Measurements from ENCODE around the gene FERMT2.

The FERMT2 gene

DNA sequence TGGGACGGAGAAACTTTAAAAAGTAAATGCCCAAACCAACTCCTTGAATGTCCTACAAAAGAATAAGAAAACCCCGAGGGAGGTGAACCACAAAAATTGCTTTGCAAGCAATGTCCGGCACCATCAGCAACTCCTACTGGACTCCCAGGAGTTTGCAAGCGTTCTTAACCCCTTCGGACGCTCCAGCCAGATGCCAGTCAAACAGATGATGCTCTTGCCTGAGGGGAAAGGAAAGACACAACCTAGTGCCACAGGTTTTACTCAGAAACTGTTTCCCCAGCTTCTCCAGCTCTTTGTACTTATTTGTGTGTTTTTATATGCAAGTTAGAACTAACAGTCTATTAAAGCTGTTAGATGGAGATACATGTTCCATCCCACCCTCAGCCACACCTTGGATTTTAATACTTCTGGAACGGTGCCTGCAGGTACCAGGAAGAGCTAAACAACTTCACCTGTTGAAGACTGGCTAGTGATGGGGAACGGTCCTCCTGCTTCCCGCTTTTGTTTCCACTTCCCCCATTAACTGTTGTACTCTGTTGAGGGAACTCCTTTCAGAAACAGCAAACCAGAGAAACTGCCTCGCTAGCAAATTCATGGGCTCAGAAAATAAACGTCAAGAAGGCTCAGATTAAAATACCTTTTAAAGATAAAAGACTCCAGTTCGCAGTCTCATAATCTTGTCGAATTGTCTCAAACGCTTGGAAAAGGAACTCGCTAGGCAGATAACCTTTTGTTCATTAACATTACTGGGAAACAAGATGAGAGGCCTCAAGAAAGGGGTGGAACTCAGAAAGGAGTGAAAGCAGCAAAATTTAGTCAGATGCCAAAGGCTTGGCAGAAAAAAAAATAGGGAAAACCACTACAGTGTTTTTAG is 1.1 kb upstream of the FERMT2 start:
- Mint-ChIP-seq H3K27ac (peak overlapping the region; percentile 43), H3K36me3 (ENCODE audit: low read depth) (peaks cover 3% of the 10 kb centered on the region), H3K9me3 (no peaks in the 10 kb centered on the region), H3K4me3 (peak overlapping the region; percentile 47), H3K4me1 (ENCODE audit: low read depth) (peaks cover 21% of the 10 kb centered on the region), H3K27me3 (ENCODE audit: low read depth) (peaks cover 65% of the 10 kb centered on the region)

DNA sequence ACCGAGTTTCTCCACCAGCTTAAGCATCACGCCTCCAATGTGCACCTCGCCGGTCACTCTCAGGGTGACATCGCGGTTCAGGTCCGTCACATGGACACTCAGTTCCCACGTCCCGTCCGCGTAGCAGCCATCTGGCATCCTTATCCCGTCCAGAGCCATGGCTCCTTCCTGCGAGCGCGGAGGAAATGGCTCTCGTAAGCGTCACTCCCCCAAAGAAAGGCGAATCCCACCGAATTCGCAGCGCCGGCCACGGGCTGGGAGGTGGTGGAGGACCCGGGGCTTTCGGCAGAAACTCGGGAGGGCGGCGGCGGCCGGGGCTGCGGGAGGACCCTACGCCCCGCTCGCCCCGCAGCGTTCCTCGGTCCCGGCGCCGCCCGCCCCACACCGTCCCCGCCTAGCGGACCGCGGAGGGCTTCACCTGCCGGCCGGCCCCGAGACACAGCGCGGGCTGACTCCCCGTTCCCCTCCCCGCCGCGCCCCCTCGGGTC is 396 bp downstream of the FERMT2 start:
- Mint-ChIP-seq H3K9me3 (no peaks in the 10 kb centered on the region), H3K27me3 (ENCODE audit: low read depth) (peaks cover 68% of the 10 kb centered on the region), H3K27ac (peak overlapping the region; percentile 28), H3K4me3 (peak overlapping the region; percentile 87), H3K36me3 (ENCODE audit: low read depth) (peaks cover 3% of the 10 kb centered on the region), H3K4me1 (ENCODE audit: low read depth) (peaks cover 21% of the 10 kb centered on the region)

DNA sequence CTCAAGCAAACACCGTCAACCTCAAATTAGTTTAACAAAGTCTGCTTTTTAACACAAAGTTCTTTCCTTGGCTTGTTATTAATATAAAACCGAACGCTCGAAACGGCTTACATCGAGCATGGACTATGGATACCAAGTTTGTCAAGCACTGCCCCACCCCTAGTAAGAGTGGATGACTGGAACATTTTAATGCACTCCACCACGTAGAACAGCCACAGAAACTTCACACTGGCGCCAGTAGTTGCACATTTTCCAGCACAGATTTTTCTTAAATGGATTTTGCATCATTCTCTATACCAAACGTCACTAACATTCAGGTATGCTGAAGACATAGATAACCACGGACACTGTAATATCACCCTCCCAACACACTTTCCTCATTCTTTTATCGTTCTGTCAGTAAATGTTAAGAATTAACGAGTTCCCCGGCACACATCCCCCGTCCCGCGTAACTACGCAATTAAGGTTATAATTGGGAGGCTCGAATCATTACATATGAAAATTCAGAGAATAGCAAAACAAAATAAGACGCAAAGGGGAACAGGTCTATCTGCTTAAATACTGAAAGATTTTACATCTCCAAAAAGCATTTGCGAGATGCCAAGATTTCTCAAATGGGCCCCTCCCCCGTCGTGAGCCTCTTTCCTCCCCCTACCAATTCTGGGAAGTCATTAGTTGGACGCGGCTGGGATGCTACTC is 990 bp downstream of the FERMT2 start:
- peaks cover 69% of the 10 kb centered on the region for H3K27me3 Mint-ChIP-seq (ENCODE audit: low read depth)
- peak overlapping the region; percentile 28 for H3K27ac Mint-ChIP-seq
- H3K4me3 Mint-ChIP-seq = peak overlapping the region; percentile 87

DNA sequence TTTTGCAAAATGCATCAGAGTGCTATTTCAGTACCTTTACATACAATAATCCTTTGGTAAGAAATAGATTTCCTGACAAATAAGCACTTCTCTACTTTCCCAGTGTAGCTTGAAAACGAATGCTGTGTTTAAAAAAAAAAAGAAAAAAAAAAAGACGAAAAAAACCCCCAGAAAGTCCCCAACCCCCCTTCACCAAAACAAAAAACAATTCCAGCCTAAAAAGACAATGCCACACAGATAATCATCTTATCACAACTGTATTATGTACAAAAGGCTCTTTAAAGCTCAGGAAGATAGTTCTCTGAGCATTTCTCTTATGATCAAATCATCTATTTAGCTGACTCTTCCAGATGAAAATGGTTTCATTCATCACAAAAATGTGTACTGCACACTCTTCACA is 1.6 kb downstream of the FERMT2 start:
- peaks cover 67% of the 10 kb centered on the region for H3K27me3 Mint-ChIP-seq (ENCODE audit: low read depth)
- peaks cover 21% of the 10 kb centered on the region for H3K4me1 Mint-ChIP-seq (ENCODE audit: low read depth)
- H3K36me3 Mint-ChIP-seq (ENCODE audit: low read depth) = peaks cover 3% of the 10 kb centered on the region
- H3K27ac Mint-ChIP-seq = no peak overlapping the region
- H3K4me3 Mint-ChIP-seq = peak overlapping the region; percentile 87
- H3K9me3 Mint-ChIP-seq = no peaks in the 10 kb centered on the region

More for the DNA sequence above, 990 bp downstream of the FERMT2 start:
- Mint-ChIP-seq H3K36me3 (ENCODE audit: low read depth) (peaks cover 3% of the 10 kb centered on the region), H3K9me3 (no peaks in the 10 kb centered on the region), H3K4me1 (ENCODE audit: low read depth) (peaks cover 21% of the 10 kb centered on the region)

DNA sequence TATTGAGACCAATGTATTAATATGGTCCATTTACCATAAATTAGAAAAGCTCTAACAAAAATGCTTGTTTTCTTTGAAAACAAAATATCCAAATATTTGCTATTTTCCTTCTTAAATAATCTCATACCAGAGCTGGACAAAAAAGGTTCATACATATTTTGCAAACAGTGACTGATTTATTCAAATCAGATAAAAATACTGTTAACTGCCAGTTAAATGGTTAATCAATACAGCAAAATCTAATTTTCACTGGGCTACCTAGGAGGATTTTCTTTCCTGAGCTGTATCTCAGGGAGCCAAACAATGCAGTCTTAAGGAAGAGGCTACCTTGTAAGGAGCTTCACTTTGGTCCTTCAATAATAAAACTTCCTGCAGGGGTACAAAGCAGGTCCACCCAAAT is 2.0 kb downstream of the FERMT2 start:
- H3K4me3 Mint-ChIP-seq = no peak overlapping the region
- H3K27me3 Mint-ChIP-seq (ENCODE audit: low read depth) = peaks cover 67% of the 10 kb centered on the region
- H3K4me1 Mint-ChIP-seq (ENCODE audit: low read depth) = peaks cover 21% of the 10 kb centered on the region
- peaks cover 3% of the 10 kb centered on the region for H3K36me3 Mint-ChIP-seq (ENCODE audit: low read depth)
- no peak overlapping the region for H3K27ac Mint-ChIP-seq
- H3K9me3 Mint-ChIP-seq = no peaks in the 10 kb centered on the region

DNA sequence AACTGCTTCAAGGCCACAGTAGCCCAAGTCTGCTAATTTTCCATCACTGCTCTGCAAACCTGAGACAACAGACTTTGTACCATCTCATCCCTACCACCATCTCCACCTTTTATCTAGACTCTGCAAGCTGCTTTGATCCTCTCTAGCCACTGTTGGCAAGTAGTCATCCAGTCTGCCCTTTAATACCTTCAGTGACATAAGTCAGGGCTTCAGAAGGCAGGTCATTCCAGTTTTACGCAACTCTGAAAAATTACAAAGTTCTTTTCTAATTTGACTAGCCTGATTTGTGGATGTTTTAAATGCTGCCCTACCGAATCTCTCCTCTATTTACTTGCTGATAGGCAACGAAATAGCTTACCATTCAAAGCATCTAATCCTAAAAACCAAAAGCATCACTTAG is 2.8 kb downstream of the FERMT2 start:
- peaks cover 64% of the 10 kb centered on the region for H3K27me3 Mint-ChIP-seq (ENCODE audit: low read depth)
- peaks cover 3% of the 10 kb centered on the region for H3K36me3 Mint-ChIP-seq (ENCODE audit: low read depth)
- H3K9me3 Mint-ChIP-seq = no peaks in the 10 kb centered on the region
- H3K27ac Mint-ChIP-seq = no peak overlapping the region
- peaks cover 21% of the 10 kb centered on the region for H3K4me1 Mint-ChIP-seq (ENCODE audit: low read depth)
- no peak overlapping the region for H3K4me3 Mint-ChIP-seq

DNA sequence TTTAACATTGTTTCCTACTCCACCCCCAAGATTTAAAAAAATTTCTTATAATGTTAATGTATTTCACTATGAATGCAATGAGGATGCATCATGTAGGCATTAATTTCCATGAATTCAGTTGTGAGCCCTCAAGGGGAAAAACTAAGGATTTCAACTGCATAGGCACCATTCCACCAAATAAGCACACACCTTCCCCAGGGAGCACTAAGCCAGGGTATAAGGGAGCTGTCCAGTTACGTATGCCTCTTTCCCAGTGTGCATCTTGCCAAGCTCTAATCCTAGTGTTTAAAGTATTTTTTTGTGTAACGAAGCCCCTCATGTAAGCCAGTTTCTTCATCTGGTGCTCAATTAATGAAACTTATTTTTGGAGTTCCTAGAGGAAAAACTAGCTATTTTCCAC is 6.6 kb downstream of the FERMT2 start:
- Mint-ChIP-seq H3K27me3 (ENCODE audit: low read depth) (peaks cover 46% of the 10 kb centered on the region), H3K9me3 (no peaks in the 10 kb centered on the region), H3K4me1 (ENCODE audit: low read depth) (peaks cover 1% of the 10 kb centered on the region), H3K27ac (no peak overlapping the region), H3K4me3 (no peak overlapping the region), H3K36me3 (ENCODE audit: low read depth) (no peaks in the 10 kb centered on the region)

DNA sequence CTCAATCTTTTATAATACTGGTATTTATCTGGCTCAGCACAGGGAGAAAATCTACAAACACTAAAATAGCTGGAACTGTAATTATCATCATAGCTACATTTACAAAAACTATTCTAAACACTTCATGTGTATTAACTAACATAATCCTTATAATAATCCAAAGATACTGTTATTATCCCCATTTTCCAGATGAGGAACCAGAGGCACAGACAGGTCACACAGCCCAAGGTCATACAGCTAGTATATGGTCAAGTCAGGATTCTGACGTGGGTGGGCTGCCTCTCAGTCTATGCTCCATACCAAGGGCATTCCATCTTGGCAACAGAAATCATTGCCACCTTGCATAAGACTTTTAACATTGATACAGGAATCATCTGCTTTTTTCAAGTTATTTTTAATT is 11.4 kb downstream of the FERMT2 start:
- H3K9me3 Mint-ChIP-seq = no peaks in the 10 kb centered on the region
- no peaks in the 10 kb centered on the region for H3K4me1 Mint-ChIP-seq (ENCODE audit: low read depth)
- H3K27me3 Mint-ChIP-seq (ENCODE audit: low read depth) = peaks cover 31% of the 10 kb centered on the region
- H3K4me3 Mint-ChIP-seq = no peak overlapping the region
- H3K36me3 Mint-ChIP-seq (ENCODE audit: low read depth) = no peaks in the 10 kb centered on the region
- H3K27ac Mint-ChIP-seq = no peak overlapping the region

DNA sequence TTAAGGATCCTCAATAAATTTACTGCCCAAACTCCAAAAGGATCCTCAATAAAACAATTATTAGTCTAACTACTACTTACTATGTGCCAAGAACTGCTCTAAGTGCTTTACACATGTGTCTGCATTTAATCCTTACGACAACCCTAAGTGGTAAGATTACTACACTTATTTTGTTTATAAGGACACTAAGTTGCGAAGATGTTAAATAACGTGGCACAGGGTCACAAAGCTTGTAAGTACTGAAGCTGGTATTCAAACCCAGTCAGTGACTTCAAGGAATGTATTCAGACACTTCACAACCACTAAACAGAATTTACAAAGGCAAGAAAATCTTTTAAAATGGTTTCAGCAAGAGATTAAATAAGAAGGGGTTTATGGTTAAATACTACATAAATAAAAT is 13.0 kb downstream of the FERMT2 start:
- no peak overlapping the region for H3K4me3 Mint-ChIP-seq
- H3K9me3 Mint-ChIP-seq = no peaks in the 10 kb centered on the region
- peaks cover 22% of the 10 kb centered on the region for H3K27me3 Mint-ChIP-seq (ENCODE audit: low read depth)
- H3K36me3 Mint-ChIP-seq (ENCODE audit: low read depth) = no peaks in the 10 kb centered on the region
- H3K27ac Mint-ChIP-seq = no peak overlapping the region
- H3K4me1 Mint-ChIP-seq (ENCODE audit: low read depth) = no peaks in the 10 kb centered on the region

DNA sequence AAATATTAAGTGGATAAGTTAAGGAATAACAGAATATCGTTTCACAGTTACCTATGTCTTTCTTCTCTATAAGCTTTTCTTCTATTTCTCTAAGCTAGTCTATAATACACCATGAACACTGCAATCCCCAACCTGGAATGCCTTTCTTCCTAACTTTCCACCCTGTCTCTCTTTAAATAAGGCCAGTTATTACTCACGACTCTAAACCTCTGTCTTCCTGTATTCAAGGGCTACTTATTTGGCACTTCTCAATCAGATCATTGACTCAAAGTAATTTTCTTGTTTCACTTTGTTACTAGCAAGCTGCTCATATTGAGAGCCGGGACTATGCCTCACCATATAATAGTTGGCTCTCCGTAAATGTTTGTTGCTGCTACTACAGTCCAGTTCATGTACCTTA is 13.5 kb downstream of the FERMT2 start:
- Mint-ChIP-seq H3K27me3 (ENCODE audit: low read depth) (peaks cover 22% of the 10 kb centered on the region), H3K27ac (no peak overlapping the region), H3K9me3 (no peaks in the 10 kb centered on the region), H3K36me3 (ENCODE audit: low read depth) (no peaks in the 10 kb centered on the region), H3K4me1 (ENCODE audit: low read depth) (no peaks in the 10 kb centered on the region), H3K4me3 (no peak overlapping the region)

DNA sequence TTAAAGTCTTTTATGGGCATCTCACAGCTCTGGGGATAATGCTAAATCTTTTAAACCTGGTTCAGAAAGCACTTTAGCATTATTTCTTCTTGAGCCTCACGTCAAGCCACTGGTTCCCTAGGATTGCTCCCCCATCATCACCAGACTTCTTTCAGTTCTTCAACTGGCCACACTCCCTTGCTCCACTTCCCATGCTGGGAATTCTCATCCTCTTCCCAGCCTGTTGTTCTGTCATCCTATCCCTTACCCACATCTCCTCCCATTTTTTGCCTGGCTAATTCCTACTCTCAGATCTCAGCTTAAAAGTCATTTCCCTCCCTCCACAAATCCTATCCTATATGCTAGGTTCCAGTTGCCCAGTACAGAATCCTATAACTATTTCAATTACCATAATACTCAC is 14.4 kb downstream of the FERMT2 start:
- H3K9me3 Mint-ChIP-seq = no peaks in the 10 kb centered on the region
- no peak overlapping the region for H3K27ac Mint-ChIP-seq
- peaks cover 22% of the 10 kb centered on the region for H3K27me3 Mint-ChIP-seq (ENCODE audit: low read depth)
- H3K4me1 Mint-ChIP-seq (ENCODE audit: low read depth) = no peaks in the 10 kb centered on the region
- H3K4me3 Mint-ChIP-seq = no peak overlapping the region
- H3K36me3 Mint-ChIP-seq (ENCODE audit: low read depth) = no peaks in the 10 kb centered on the region

DNA sequence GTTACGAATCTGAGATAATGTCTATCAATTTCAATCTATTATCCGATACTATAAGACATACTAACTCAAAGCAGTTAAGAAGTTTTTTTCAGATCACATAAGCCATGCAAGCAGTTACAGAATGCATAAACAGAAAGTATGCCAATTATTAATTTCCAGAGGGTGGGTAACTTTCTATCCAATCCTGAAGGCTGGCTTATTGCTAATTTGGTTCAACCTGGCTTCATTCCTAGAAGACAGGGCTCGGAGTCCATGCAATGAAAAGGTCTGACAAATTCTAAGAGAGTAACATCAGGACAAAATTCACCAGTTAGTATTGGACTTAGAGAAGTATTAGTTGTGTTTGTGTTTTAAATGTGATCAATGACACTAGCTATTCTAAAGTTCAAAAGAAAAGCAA is 15.0 kb downstream of the FERMT2 start:
- Mint-ChIP-seq H3K27me3 (ENCODE audit: low read depth) (peaks cover 18% of the 10 kb centered on the region), H3K27ac (no peak overlapping the region), H3K4me1 (ENCODE audit: low read depth) (no peaks in the 10 kb centered on the region), H3K36me3 (ENCODE audit: low read depth) (no peaks in the 10 kb centered on the region), H3K4me3 (no peak overlapping the region), H3K9me3 (no peaks in the 10 kb centered on the region)

DNA sequence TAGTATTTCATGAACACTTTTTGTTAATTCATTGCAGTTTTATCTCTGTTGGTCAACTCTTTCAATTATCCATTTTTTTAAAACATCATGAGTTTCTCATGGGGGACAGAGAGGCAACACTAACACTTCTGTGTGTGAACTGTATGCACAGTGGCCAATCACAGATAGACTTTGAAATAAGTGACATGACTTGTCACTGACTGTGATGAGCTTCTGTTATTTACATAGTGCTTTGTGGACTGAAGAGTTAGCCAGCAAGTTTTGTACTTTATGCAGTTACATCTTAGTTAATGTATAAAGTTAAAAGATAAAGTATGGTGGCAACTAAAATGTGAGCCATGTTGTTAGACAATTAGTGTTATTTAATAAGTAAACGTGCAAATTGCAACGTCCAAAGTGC is 16.1 kb downstream of the FERMT2 start:
- H3K27ac Mint-ChIP-seq = no peak overlapping the region
- no peaks in the 10 kb centered on the region for H3K9me3 Mint-ChIP-seq
- no peaks in the 10 kb centered on the region for H3K36me3 Mint-ChIP-seq (ENCODE audit: low read depth)
- no peaks in the 10 kb centered on the region for H3K4me1 Mint-ChIP-seq (ENCODE audit: low read depth)
- no peak overlapping the region for H3K4me3 Mint-ChIP-seq
- peaks cover 15% of the 10 kb centered on the region for H3K27me3 Mint-ChIP-seq (ENCODE audit: low read depth)

DNA sequence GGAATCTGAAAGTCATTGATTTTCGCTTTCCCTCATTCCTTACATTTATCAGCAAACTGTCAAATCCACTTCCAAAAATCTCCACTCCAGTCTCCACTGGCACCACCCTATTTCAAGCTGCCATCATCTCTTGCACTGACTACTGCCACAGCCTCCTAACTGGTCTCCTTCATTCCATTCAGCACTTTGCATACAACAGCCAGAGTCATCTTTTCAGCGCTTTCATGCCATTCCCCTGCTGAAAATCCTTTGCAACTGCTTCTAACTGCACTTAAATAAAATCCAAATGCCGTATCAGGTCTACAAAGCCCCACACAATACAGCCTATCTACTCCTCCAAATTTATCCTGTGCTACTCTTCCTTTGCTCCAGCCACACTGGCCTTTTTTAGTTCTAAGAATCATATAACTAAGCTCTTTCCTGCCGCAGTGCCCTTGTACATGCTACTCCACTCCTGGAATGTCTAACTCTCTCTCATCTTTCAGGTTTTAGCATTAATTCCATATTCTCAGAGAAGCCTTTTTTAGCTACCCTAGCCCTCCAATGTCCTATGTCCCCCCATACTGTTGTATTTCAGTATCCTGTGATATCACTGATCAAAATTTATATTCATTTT is 21.6 kb downstream of the FERMT2 start:
- Mint-ChIP-seq H3K4me1 (ENCODE audit: low read depth) (no peaks in the 10 kb centered on the region), H3K9me3 (no peaks in the 10 kb centered on the region), H3K4me3 (no peak overlapping the region)

DNA sequence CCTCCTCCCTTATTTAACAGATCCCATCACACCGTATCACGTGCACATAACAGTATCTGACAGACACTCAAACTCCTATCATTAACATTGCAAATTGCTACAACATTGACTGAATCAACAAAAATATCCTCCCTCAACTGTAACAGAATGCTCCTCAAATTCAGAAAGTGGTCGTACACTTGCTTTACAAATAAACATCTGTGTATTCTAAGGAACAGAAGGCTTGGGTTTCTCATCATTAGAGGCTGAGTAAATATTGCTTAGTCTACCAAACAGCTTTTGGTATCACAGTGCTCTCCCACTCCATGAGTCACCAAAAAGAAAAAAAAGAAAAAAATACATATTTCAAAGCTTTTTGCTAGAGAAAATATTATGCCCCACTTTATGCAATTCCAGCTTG is 23.9 kb downstream of the FERMT2 start:
- Mint-ChIP-seq H3K4me3 (no peak overlapping the region), H3K36me3 (ENCODE audit: low read depth) (no peaks in the 10 kb centered on the region), H3K9me3 (no peaks in the 10 kb centered on the region), H3K4me1 (ENCODE audit: low read depth) (peaks cover 2% of the 10 kb centered on the region), H3K27me3 (ENCODE audit: low read depth) (peaks cover 7% of the 10 kb centered on the region), H3K27ac (no peak overlapping the region)

More for the DNA sequence above, 21.6 kb downstream of the FERMT2 start:
- H3K27me3 Mint-ChIP-seq (ENCODE audit: low read depth) = peaks cover 7% of the 10 kb centered on the region
- no peak overlapping the region for H3K27ac Mint-ChIP-seq
- no peaks in the 10 kb centered on the region for H3K36me3 Mint-ChIP-seq (ENCODE audit: low read depth)
